Measurements from ENCODE around the gene NTNG1. TPM values are rescaled to one million over a fixed set of nuclear protein-coding genes. Genes with fewer than 3 reads are reported as not detected.

The NTNG1 gene
- total and polyA plus RNA-seq, 3 donors from 2014 or later = 1.8 to 2.3 (median 2.2) TPM

DNA sequence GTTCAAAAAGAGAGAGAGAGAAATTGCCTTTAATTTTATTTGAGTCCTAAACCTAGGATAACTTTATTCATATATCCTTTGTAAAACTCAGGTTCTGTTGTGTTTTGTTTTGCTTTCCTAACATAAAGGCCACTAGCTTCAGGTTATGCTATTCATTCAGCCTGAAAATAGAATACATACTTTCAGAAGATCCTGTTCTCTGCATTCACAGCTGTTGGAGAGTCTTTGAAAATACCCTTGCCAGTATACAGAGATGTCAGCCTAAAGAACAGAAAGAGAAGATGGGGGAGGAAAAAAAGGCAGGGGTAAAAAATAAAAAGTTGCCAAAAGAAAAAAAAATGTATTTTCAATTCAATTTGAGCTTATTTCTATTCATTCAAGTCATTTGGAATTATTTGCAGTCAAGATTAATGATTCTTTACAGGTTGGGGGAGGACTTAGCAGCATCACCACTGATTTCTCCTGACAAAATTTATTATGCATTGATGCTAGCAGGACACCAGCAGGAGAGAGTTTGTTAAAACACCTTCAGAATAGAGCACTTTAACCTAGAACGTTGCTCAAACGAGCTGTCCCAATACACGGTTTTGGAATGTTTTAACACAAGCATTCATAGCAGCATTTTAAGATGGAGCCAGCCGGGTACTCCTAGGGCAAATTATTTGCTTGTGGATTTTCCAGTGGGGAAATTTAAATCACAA is 318.5 kb downstream of the NTNG1 start:
- WGBS, 2 donors = 51 to 74% methylated on average over 4 of the region's 4 CpGs
- intact Hi-C loops (cut with DNase I; ENCODE audit: low total_unique reads) = no loop called here
- TF ChIP-seq, protein P1, sequence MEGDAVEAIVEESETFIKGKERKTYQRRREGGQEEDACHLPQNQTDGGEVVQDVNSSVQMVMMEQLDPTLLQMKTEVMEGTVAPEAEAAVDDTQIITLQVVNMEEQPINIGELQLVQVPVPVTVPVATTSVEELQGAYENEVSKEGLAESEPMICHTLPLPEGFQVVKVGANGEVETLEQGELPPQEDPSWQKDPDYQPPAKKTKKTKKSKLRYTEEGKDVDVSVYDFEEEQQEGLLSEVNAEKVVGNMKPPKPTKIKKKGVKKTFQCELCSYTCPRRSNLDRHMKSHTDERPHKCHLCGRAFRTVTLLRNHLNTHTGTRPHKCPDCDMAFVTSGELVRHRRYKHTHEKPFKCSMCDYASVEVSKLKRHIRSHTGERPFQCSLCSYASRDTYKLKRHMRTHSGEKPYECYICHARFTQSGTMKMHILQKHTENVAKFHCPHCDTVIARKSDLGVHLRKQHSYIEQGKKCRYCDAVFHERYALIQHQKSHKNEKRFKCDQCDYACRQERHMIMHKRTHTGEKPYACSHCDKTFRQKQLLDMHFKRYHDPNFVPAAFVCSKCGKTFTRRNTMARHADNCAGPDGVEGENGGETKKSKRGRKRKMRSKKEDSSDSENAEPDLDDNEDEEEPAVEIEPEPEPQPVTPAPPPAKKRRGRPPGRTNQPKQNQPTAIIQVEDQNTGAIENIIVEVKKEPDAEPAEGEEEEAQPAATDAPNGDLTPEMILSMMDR (IDR thresholded peaks at IDR 0.05) = no peak
- no peak for TF ChIP-seq POLR2A (IDR thresholded peaks at IDR 0.05)

DNA sequence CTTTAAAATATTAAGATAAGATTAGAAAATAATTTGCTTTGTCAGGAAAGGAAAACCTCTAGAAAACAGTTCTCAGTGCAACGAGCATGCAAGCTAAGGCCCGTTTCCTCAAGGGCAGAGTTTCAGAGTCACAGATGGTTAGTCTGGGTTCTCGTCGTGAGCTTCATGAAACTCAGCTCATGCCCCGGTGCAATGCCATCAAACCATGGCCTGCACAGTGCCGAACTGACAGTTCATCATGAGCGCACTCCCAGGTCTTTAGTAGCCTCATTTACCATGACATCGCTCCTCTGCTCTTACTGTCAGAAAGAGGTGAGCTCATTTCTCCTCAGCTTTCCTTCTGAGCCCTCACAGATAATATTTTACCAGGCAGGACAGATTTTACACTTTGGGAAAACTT is 319.2 kb downstream of the NTNG1 start:
- H3K27me3 ChIP-seq = no peaks in the 10 kb centered on the region
- no peak for TF ChIP-seq POLR2A (IDR thresholded peaks at IDR 0.05)
- TF ChIP-seq, protein P1 (IDR thresholded peaks at IDR 0.05) = no peak
- H3K9me3 ChIP-seq = no peaks in the 10 kb centered on the region
- WGBS, 2 donors = 88% methylated on average over 8 of the region's 8 CpGs
- DNase-seq = no peak
- H3K4me3 ChIP-seq = no peak overlapping the region
- intact Hi-C loops (cut with DNase I; ENCODE audit: low total_unique reads) = no loop called here
- no peaks in the 10 kb centered on the region for H3K4me1 ChIP-seq
- H3K27ac ChIP-seq = no peak overlapping the region
- no peaks in the 10 kb centered on the region for H3K36me3 ChIP-seq (ENCODE audit: low read depth, missing control alignments)

More for the DNA sequence above, 318.5 kb downstream of the NTNG1 start:
- Histone ChIP-seq H3K36me3 (ENCODE audit: low read depth, missing control alignments) (no peaks in the 10 kb centered on the region), H3K27ac (no peak overlapping the region), H3K4me1 (no peaks in the 10 kb centered on the region), H3K27me3 (no peaks in the 10 kb centered on the region), H3K9me3 (no peaks in the 10 kb centered on the region), H3K4me3 (no peak overlapping the region)
- DNase-seq = no peak

DNA sequence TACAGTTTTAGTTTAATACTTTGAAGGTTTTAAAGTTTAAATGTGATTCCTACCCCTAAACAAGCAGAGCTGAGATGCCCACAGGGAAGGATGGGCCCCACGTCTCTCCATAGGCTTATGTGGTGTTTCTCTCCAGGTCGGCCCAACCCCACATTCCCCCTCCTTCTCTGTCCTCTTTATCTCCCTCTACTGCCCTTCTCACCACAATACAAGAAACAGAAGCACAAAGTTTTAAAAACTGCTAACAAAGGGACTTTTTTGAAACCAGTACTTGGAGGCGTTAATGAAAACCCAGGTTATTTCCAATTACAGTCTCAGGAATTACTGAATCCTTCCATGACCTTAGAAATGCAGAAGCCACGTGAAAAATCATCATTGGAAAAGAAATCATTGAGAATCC is 324.0 kb downstream of the NTNG1 start:
- 67 to 80% methylated on average over 4 of the region's 4 CpGs for WGBS, 2 donors
- Histone ChIP-seq H3K4me3 (no peak overlapping the region), H3K27me3 (no peaks in the 10 kb centered on the region), H3K36me3 (ENCODE audit: low read depth, missing control alignments) (no peaks in the 10 kb centered on the region), H3K4me1 (no peaks in the 10 kb centered on the region), H3K27ac (no peak overlapping the region), H3K9me3 (no peaks in the 10 kb centered on the region)
- no peak for DNase-seq
- TF ChIP-seq, protein P1 (IDR thresholded peaks at IDR 0.05) = no peak
- no peak for TF ChIP-seq POLR2A (IDR thresholded peaks at IDR 0.05)
- intact Hi-C loops (cut with DNase I; ENCODE audit: low total_unique reads) = no loop called here

DNA sequence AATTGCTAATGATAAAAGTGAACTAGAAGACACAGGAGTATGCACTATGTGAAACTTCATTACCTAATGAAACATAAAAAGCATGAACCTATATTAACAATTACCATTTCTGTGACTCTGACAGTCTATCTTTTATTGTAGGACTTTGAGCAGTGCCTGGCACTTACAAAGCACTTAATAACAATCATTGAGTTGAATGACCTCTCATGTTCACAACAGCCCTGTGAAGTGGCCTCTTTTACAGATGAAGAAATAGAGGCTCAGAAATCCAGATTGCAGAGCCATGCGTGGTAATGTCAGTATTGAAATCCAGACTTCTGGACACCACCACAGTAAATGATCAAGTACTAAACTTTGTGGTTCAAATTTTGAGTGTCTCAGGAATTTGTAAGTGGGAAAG is 326.4 kb downstream of the NTNG1 start:
- TF ChIP-seq POLR2A (IDR thresholded peaks at IDR 0.05) = no peak
- TF ChIP-seq, protein P1 (IDR thresholded peaks at IDR 0.05) = no peak
- no peak for DNase-seq
- 93 to 94% methylated on average over 1 of the region's 1 CpG for WGBS, 2 donors
- no peaks in the 10 kb centered on the region for H3K9me3 ChIP-seq
- H3K4me3 ChIP-seq = no peak overlapping the region
- H3K27me3 ChIP-seq = no peaks in the 10 kb centered on the region
- intact Hi-C loops (cut with DNase I; ENCODE audit: low total_unique reads) = no loop called here
- H3K27ac ChIP-seq = no peak overlapping the region
- H3K36me3 ChIP-seq (ENCODE audit: low read depth, missing control alignments) = no peaks in the 10 kb centered on the region
- no peaks in the 10 kb centered on the region for H3K4me1 ChIP-seq

DNA sequence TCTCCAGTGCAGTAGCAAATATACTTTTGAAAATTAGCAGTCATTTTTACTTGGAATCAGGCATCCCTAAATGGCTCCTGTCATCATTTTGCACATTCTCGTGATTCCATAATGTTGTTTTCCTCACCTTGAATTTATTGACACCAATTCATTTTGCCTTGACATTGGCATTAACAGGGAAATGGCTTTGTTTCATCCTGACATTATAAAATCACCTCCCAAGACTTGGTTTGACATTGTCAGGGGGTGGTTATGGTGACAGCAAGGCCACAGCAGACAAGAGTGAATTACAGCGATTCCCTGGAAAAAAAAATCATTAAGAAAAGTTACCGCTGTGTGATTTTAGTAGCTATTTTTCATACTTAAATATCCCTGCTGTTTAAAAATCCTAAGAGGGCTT is 327.0 kb downstream of the NTNG1 start:
- Histone ChIP-seq H3K36me3 (ENCODE audit: low read depth, missing control alignments) (no peaks in the 10 kb centered on the region), H3K27me3 (no peaks in the 10 kb centered on the region), H3K27ac (no peak overlapping the region), H3K4me1 (no peaks in the 10 kb centered on the region), H3K9me3 (no peaks in the 10 kb centered on the region), H3K4me3 (no peak overlapping the region)
- DNase-seq = no peak
- 88 to 94% methylated on average over 3 of the region's 3 CpGs for WGBS, 2 donors
- no peak for TF ChIP-seq POLR2A (IDR thresholded peaks at IDR 0.05)
- TF ChIP-seq, protein P1 (IDR thresholded peaks at IDR 0.05) = no peak
- intact Hi-C loops (cut with DNase I; ENCODE audit: low total_unique reads) = no loop called here
